Endothelial cell of umbilical vein (primary cell): ENCODE data around the gene BMPER. TPM values are rescaled to one million over a fixed set of nuclear protein-coding genes. Genes with fewer than 3 reads are reported as not detected.

Experiments
- BruUV-seq: library from RNA; stranded (reverse); fragments of 400-500 nt; replicated peaks from 2 replicates; lab custom pipeline; 2021; lab: Mats Ljungman, UMichigan
- CTCF ChIA-PET: fragments of 300-600, 350-600 bp; sonication (Branson Sonifier 250); formaldehyde crosslinking; loops from one replicate; lab custom pipeline; 2021; ENCODE audit warnings: antibody characterized with exemption, inconsistent platforms; lab: Charles Lee
- POLR2A ChIA-PET: fragments of 300-600, 350-600 bp; sonication (Branson Sonifier 250); formaldehyde crosslinking; loops from one replicate; lab custom pipeline; 2021; ENCODE audit warnings: antibody characterized with exemption, inconsistent platforms; lab: Charles Lee
- DNase-seq: peaks from one replicate; pipeline ENCODE4 v3.0.0-alpha.2; 2011; ENCODE audit warnings: low read depth, low spot score
- FAIRE-seq: peaks from 2 replicates; lab custom pipeline; 2011; peaks lifted over from hg19 to GRCh38; lab: Jason Lieb, UNC
- H2AFZ ChIP-seq: 2 replicates; pipeline ENCODE4 v1.6.0; 2012; ENCODE audit warnings: low read depth, low read length, control low read depth, inconsistent platforms
- H3K27ac ChIP-seq: 2 replicates; pipeline ENCODE4 v1.5.1; 2011; ENCODE audit warnings: low read depth, mild to moderate bottlenecking, control low read depth, low read length, moderate library complexity; ENCODE audit not compliant: insufficient read depth
- H3K27me3 ChIP-seq, 2 experiments: 2 replicates each; pipeline versions ENCODE4 v1.6.0 to v1.6.1; 2011; ENCODE audit warnings: low read length in 2 of 2, mixed read lengths in 1 of 2; ENCODE audit not compliant: control insufficient read depth in 2 of 2, insufficient read depth in 2 of 2
- H3K36me3 ChIP-seq, 2 experiments: 2 replicates in 1 of 2; 3 replicates in 1 of 2; pipeline ENCODE4 v1.5.1; 2011; ENCODE audit warnings: low read length in 2 of 2, mild to moderate bottlenecking in 1 of 2, moderate library complexity in 1 of 2; ENCODE audit not compliant: control insufficient read depth in 2 of 2, insufficient read depth in 2 of 2; ENCODE audit errors: extremely low read depth in 1 of 2
- H3K4me1 ChIP-seq: 3 replicates; pipeline ENCODE4 v1.5.1; 2011; ENCODE audit warnings: mild to moderate bottlenecking, low read length; ENCODE audit not compliant: control insufficient read depth, insufficient read depth; ENCODE audit errors: extremely low read depth
- H3K4me2 ChIP-seq: 2 replicates; pipeline ENCODE4 v1.6.1; 2011; ENCODE audit warnings: low read length, control low read depth, mixed read lengths; ENCODE audit not compliant: insufficient read depth
- H3K4me3 ChIP-seq, 3 experiments: fragments of 200-600 bp in 1 of 3; sonication (generic), shearing (Covaris generic) in 1 of 3; replicated peaks in 1 of 3; 2 replicates each; pipeline ENCODE4 v1.5.1; 2011 to 2016; ENCODE audit warnings: control low read depth in 3 of 3, low read length in 3 of 3, mild to moderate bottlenecking in 2 of 3, inconsistent platforms in 1 of 3, low read depth in 1 of 3, moderate library complexity in 1 of 3; ENCODE audit not compliant: insufficient read depth in 1 of 3
- H3K79me2 ChIP-seq: 2 replicates; pipeline ENCODE4 v1.6.0; 2012; ENCODE audit warnings: low read length, inconsistent platforms; ENCODE audit not compliant: control insufficient read depth, insufficient read depth
- H3K9ac ChIP-seq: replicated peaks from 2 replicates; pipeline ENCODE3; 2011; ENCODE audit warnings: low read length, control low read depth; ENCODE audit not compliant: insufficient read depth; ENCODE audit errors: extremely low read depth
- H3K9me1 ChIP-seq: replicated peaks from 3 replicates; pipeline ENCODE4 v1.6.0; 2011; ENCODE audit warnings: mild to moderate bottlenecking, low read length; ENCODE audit not compliant: control insufficient read depth, insufficient read depth; ENCODE audit errors: extremely low read depth
- H3K9me3 ChIP-seq: replicated peaks from 2 replicates; pipeline ENCODE4 v1.5.1; 2012; ENCODE audit warnings: low read length, inconsistent platforms; ENCODE audit not compliant: control insufficient read depth, insufficient read depth
- H4K20me1 ChIP-seq: replicated peaks from 2 replicates; pipeline ENCODE3; 2011; ENCODE audit warnings: mild to moderate bottlenecking, low read length; ENCODE audit not compliant: control insufficient read depth, insufficient read depth; ENCODE audit errors: extremely low read depth
- EZH2 ChIP-seq: IDR thresholded peaks from 2 replicates; pipeline ENCODE4 v1.6.1; 2012; ENCODE audit warnings: borderline replicate concordance, low read depth, mild to moderate bottlenecking, moderate library complexity, low read length, inconsistent platforms; ENCODE audit not compliant: severe bottlenecking
- FOS ChIP-seq: IDR thresholded peaks from 2 replicates; pipeline ENCODE4 v1.6.1; 2011; ENCODE audit warnings: mild to moderate bottlenecking, low read length, moderate library complexity, borderline replicate concordance; ENCODE audit not compliant: insufficient read depth
- GATA2 ChIP-seq: IDR thresholded peaks from 2 replicates; pipeline ENCODE4 v1.7.0; 2011; ENCODE audit warnings: low read depth, mild to moderate bottlenecking, moderate library complexity, mixed read lengths, low read length; ENCODE audit not compliant: insufficient read length, insufficient read depth
- JUN ChIP-seq: IDR thresholded peaks from 2 replicates; pipeline ENCODE4 v1.6.1; 2011; ENCODE audit warnings: borderline replicate concordance, low read depth; ENCODE audit not compliant: insufficient read length, insufficient read depth
- MAX ChIP-seq: IDR thresholded peaks from 2 replicates; pipeline ENCODE4 v1.6.1; 2011; ENCODE audit not compliant: insufficient read depth, insufficient read length
- MYC ChIP-seq: IDR thresholded peaks from one replicate; pipeline ENCODE4 v1.6.1; 2011; ENCODE audit warnings: mild to moderate bottlenecking, low read depth, low read length
- POLR2A ChIP-seq: IDR thresholded peaks from 2 replicates; pipeline ENCODE4 v1.6.1; 2012; ENCODE audit warnings: low read depth, mild to moderate bottlenecking, control low read depth, low read length
- POLR2AphosphoS5 ChIP-seq: IDR thresholded peaks from 2 replicates; pipeline ENCODE4 v1.6.1; 2012; ENCODE audit warnings: low read depth, mild to moderate bottlenecking, control low read depth, low read length, moderate library complexity; ENCODE audit not compliant: insufficient read depth
- dilution Hi-C: fragments of 300-500 bp; cut with MboI; formaldehyde crosslinking; loops from one replicate; pipeline ENCODE4 v1.15.0; 2019; ENCODE audit warnings: low sequenced_read_pairs; ENCODE audit not compliant: extremely low pct_ligation_motif_present
- intact Hi-C: fragments of 100-400 bp; cut with micrococcal nuclease; formaldehyde crosslinking; loops from one replicate; pipeline ENCODE4 v1.10.0; 2022
- polyA plus RNA-seq, 4 experiments: library from polyadenylated mRNA; depleted of rRNA in 3 of 4; stranded (reverse) in 3 of 4; unstranded in 1 of 4; fragments of >200 nt; gene quantifications; 2 replicates each; pipeline versions ENCODE4 v1.2.1 to v1.2.3, GENCODE V29; 2011 to 2012; ENCODE audit warnings: missing spikeins in 1 of 4
- total RNA-seq: library from RNA; stranded (reverse); gene quantifications from 2 replicates; pipeline ENCODE4 v1.2.3, GENCODE V29; 2021
- TF ChIP-seq, protein P1 (sequence below), 2 donors: IDR thresholded peaks; 1 replicate in 1 of 2; 2 replicates in 1 of 2; pipeline ENCODE4 v1.5.1; 2011; ENCODE audit warnings: low read length in 2 of 2, mild to moderate bottlenecking in 2 of 2, moderate library complexity in 2 of 2, control low read depth in 1 of 2, inconsistent platforms in 1 of 2, low read depth in 1 of 2; ENCODE audit not compliant: insufficient read depth in 1 of 2; ENCODE audit errors: extremely low read depth in 1 of 2

Gene BMPER
- total and polyA plus RNA-seq, 2 donors (not counting 3 experiments of a cell fraction or from before 2014, with no cell fraction given), result 0.10 to 0.13 TPM

GRCh38 chr7:34117573-34117972, 212.2 kb downstream of the BMPER start:
- FAIRE-seq (no peak), DNase-seq (no peak)
- Histone ChIP-seq H2AFZ (no peak overlapping the region), H3K9me3 (no peaks in the 10 kb centered on the region), H3K9ac (no peak overlapping the region), H3K27me3 (no peaks in the 10 kb centered on the region), H3K4me2 (no peak overlapping the region), H3K36me3 (no peaks in the 10 kb centered on the region), H3K9me1 (no peaks in the 10 kb centered on the region), H3K4me3 (no peak overlapping the region), H3K4me1 (no peaks in the 10 kb centered on the region), H4K20me1 (no peaks in the 10 kb centered on the region), H3K79me2 (no peaks in the 10 kb centered on the region), H3K27ac (no peak overlapping the region)
- dilution Hi-C loops, result no loop called here
- CTCF ChIA-PET, result interaction anchor here (2.2 kb wide), 1 partner anchor 17 kb away, joined by 7 read pairs; no protein-coding TSS in a partner anchor
- POLR2A ChIA-PET, result no interaction called here
- no TSS peak for BruUV-seq
- TF ChIP-seq FOS, result no peak
- intact Hi-C loops, result no loop called here

DNA sequence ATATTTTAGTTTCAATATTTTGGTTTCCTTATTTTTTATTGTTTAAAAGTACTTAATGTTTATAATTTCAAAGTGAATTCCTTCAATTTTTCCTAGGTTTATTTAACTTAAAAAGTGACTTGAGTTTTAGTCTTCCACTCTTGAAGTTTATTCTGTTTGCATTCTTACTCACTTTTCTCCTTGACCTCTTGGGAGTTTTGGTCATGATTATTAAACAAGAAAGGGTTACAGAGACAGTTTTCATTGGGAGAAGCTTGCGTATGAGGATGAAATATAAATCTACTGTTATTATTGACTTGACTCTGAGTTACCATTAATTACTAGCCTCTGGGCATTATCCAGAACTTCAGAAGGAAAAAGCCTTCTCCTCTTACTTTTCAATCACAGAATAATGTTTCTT, 216.0 kb downstream of the BMPER start:
- dilution Hi-C loops (no loop called here), intact Hi-C loops (no loop called here)
- DNase-seq, result no peak
- H3K4me2 ChIP-seq, result no peak overlapping the region
- H4K20me1 ChIP-seq, result no peaks in the 10 kb centered on the region
- CTCF ChIA-PET, result interaction anchor here (1.4 kb wide), 2 partner anchors 13 to 34 kb away, joined by 3 to 5 read pairs; no protein-coding TSS in a partner anchor
- H3K4me1 ChIP-seq, result no peaks in the 10 kb centered on the region
- no peaks in the 10 kb centered on the region for H3K9me3 ChIP-seq
- no peak overlapping the region for H3K9ac ChIP-seq
- no TSS peak for BruUV-seq
- FAIRE-seq, result no peak
- H3K4me3 ChIP-seq, result no peak overlapping the region
- no peak overlapping the region for H2AFZ ChIP-seq
- H3K27me3 ChIP-seq, result no peaks in the 10 kb centered on the region
- H3K9me1 ChIP-seq, result no peaks in the 10 kb centered on the region
- POLR2A ChIA-PET, result no interaction called here
- no peaks in the 10 kb centered on the region for H3K36me3 ChIP-seq
- no peak overlapping the region for H3K27ac ChIP-seq
- TF ChIP-seq FOS, result no peak
- no peak for TF ChIP-seq MAX
- TF ChIP-seq MYC, result no peak
- TF ChIP-seq GATA2, result no peak
- TF ChIP-seq POLR2A, result no peak
- TF ChIP-seq, protein P1, sequence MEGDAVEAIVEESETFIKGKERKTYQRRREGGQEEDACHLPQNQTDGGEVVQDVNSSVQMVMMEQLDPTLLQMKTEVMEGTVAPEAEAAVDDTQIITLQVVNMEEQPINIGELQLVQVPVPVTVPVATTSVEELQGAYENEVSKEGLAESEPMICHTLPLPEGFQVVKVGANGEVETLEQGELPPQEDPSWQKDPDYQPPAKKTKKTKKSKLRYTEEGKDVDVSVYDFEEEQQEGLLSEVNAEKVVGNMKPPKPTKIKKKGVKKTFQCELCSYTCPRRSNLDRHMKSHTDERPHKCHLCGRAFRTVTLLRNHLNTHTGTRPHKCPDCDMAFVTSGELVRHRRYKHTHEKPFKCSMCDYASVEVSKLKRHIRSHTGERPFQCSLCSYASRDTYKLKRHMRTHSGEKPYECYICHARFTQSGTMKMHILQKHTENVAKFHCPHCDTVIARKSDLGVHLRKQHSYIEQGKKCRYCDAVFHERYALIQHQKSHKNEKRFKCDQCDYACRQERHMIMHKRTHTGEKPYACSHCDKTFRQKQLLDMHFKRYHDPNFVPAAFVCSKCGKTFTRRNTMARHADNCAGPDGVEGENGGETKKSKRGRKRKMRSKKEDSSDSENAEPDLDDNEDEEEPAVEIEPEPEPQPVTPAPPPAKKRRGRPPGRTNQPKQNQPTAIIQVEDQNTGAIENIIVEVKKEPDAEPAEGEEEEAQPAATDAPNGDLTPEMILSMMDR (IDR thresholded peaks at IDR 0.05; ENCODE audit: extremely low read depth in 1 of 2, insufficient read depth in 1 of 2, low read depth in 1 of 2, low read length in 2 of 2), result no peak
- no peak for TF ChIP-seq JUN
- no peak for TF ChIP-seq POLR2AphosphoS5
- TF ChIP-seq EZH2, result no peak
- no peaks in the 10 kb centered on the region for H3K79me2 ChIP-seq
